GM15510 (cell line): ENCODE data around the gene IRF2BP1.

Source experiments
- POLR2A ChIP-seq: IDR thresholded peaks from 3 replicates; pipeline ENCODE4 v1.6.1; 2011; ENCODE audit warnings: borderline replicate concordance; ENCODE audit not compliant: insufficient read length; ENCODE audit errors: extremely low read depth

Gene IRF2BP1

GRCh38 chr19:45879055-45879454 lies 6.9 kb downstream of the IRF2BP1 start:
- no peak for TF ChIP-seq POLR2A

DNA sequence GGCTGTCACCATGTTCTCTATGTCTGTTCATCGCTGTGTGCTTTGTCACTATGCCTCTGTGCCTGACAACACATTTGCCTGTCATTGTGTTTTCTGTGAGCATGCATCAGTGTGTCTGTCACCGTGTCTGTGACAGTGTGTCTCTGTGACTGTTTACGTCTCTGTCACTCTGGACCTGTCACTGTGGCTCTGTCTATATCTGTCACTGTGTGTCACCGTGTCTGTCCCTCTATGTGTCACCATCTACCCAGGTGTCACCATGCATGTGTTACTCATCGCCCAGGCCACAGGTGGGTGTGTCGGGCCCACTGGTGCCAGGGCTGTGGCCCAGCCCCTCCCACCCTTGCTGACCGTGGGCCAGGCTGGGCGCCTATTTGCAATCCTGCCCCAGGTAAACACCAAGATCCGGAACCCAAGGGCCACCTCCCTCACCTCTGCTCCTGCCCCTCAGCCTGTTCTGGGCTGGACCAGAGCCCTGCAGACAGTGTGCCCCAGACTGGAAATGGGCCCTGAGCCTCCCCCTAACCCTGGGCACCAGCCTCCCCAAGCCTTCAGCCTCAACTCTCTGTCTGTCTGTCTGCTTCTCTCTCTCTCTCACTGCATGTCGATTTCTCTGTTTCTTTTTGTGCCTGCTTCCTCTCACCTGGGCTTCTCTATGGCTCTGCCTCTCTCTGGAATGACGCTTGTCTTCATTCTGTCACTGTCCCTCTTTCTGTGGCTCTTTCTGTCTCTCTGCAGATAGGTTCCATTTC lies 7.7 kb downstream of the IRF2BP1 start:
- no peak for TF ChIP-seq POLR2A

GRCh38 chr19:45876411-45877197 lies 9.3 kb downstream of the IRF2BP1 start:
- TF ChIP-seq POLR2A = no peak

DNA sequence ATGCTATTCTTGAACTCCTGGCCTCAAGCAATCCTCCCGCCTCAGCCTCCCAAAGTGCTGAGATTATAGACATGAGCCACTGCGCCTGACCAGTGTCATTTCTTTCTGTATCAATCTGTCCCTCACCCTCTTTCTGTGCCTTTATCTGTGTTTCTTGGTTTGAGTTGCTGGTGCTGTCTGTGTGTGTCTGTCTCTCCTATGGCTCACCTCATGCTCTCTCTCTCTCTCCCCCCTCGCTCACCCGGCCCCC lies 9.9 kb downstream of the IRF2BP1 start:
- TF ChIP-seq POLR2A = no peak

GRCh38 chr19:45874620-45874966 lies 11.3 kb downstream of the IRF2BP1 start:
- TF ChIP-seq POLR2A = no peak

DNA sequence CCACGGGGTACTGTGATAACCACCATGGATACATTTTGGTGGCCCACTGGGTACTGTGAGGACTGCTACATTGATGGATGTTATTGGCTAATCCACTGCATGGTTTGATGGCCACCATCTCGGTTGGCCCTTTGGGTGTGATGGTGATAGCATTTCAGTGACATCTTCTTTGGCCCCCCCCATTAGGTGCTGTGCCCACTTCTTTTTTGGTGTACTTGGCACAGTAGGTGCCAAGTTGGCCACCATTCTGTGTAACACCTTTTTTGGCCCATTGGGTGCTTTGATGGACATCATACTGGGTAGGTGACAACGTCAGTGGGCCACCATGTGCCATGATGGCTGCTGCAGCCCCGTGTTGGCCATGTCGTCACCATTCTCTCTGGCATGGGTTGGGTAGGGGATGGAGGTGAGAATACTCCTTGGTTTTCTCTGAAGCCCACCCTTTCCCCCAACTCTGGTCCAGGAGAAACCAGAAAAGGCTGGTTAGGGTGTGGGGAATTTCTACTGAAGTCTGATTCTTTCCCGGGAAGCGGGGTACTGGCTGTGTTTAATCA lies 12.6 kb downstream of the IRF2BP1 start:
- no peak for TF ChIP-seq POLR2A

DNA sequence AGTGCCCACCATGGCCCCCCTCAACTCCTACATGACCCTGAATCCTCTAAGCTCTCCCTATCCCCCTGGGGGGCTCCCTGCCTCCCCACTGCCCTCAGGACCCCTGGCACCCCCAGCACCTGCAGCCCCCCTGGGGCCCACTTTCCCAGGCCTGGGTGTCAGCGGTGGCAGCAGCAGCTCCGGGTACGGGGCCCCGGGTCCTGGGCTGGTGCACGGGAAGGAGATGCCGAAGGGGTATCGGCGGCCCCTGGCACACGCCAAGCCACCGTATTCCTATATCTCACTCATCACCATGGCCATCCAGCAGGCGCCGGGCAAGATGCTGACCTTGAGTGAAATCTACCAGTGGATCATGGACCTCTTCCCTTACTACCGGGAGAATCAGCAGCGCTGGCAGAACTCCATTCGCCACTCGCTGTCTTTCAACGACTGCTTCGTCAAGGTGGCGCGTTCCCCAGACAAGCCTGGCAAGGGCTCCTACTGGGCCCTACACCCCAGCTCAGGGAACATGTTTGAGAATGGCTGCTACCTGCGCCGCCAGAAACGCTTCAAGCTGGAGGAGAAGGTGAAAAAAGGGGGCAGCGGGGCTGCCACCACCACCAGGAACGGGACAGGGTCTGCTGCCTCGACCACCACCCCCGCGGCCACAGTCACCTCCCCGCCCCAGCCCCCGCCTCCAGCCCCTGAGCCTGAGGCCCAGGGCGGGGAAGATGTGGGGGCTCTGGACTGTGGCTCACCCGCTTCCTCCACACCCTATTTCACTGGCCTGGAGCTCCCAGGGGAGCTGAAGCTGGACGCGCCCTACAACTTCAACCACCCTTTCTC lies 13.6 kb downstream of the IRF2BP1 start:
- TF ChIP-seq POLR2A = no peak

DNA sequence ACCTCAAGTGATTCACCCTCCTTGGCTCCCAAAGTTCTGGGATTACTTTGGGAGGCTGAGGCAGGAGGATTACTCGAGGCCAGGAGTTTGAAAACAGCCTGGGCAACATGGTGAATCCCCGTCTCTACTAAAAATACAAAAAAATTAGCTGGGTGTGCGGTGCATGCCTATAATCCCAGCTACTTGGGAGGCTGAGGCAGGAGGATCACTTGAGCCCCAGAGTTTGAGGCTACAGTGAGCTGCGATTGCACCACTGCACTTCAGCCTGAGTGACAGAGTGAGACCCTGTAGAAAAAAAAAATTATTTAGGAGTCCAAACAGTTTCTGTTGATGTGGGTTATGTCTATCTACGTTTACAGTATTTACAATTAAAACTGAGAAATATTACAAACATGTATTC lies 15.1 kb downstream of the IRF2BP1 start:
- no peak for TF ChIP-seq POLR2A

DNA sequence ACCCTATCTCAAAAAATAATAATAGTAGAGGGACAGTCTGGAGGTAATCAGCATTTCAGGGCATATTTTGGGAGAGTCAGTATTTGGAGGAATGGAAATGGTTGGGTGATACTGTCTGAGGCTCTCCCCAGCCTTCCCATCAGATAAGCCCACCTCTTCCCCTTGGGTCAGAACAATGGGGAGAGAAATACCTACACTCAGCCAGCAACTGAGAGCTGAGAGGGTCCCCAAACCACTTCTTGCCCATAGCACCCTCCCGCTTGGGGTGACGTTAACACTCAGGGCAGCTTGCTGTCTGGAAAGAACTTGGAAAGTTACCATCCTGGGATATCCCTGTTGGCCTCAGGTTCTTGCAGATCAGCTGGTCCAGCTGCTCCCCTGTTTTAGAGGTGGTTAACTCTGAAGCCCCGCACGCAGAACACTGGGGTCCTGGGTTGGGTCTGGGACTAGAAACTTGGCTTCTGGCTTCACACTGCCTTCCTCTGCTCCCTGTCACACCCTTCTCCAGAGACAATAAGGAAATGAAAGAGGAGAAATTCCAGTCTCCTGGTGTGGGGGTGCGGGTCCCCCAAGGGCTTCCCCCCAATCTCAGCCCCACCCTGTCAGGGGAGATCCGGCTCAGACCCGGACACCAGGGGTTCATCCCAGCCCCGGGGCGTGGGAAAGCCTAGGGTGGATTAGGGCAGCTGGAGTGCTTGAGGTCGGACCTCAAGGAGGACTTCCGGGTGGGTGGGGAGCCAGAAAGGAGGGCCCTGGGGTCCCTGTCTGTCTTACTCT lies 19.4 kb downstream of the IRF2BP1 start:
- no peak for TF ChIP-seq POLR2A

DNA sequence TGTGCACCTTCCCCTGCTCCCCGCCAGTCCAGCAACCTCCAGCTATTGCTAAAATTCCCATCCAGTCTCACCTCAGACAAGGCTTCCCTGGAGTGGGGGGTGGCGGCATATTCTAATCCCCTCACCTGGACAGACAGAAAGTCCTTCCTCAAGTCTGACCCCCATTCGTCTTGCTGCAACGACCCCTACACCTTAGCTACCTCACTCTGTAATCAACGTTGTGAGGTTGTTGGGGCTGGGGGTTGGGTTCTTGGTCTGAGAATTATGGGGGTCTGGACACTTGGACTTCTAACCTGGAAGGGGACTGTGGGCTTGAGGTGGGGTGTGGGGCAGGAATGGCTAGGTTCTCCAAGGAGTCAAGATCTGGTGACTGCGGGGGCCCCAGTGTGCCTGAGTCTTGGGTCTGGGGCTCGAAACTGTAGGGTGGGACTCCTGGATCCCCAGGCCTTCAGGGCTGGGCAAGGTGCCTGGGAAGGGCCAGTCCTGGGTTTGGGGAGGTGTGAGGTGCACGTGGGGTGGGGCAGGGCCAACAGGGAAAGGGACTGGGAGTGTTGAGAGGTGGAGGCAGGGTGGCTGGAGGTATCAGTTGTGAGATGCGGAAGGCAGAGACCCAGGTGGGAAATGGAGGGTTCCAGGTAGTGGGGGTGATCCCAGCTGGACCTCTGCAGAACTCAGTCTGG lies 20.5 kb downstream of the IRF2BP1 start:
- TF ChIP-seq POLR2A = no peak

DNA sequence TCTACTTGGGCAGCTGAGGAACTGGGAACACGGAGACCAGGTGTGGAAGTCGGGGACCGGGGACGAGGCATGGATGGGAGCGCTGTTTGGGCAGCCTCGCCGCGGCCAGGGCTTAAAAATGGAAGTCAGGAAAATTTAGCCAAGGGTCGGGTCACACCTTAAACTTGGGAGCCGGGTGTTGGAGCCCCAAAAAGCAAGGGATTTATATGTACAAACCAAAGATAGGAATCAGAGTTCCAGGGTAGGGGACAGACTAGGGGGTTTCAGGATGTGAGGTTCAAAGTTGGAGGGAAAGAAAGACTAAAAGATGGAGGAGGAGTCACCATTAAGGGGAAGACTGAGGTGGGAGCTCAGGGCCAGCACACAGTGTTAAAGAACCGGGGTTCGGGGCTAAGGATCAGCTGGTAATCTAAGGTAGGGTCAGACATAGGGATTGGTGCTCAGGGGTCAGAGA lies 21.3 kb downstream of the IRF2BP1 start:
- no peak for TF ChIP-seq POLR2A

- no peak for TF ChIP-seq POLR2A
Observed at GRCh38 chr19:45863840-45864628, 21.9 kb downstream of the IRF2BP1 start, which contains the start of gene FOXA3. Gene FOXA3 (plus strand): TSS chr19:45864326. CDS start chr19:45864457, 131 bp downstream.

DNA sequence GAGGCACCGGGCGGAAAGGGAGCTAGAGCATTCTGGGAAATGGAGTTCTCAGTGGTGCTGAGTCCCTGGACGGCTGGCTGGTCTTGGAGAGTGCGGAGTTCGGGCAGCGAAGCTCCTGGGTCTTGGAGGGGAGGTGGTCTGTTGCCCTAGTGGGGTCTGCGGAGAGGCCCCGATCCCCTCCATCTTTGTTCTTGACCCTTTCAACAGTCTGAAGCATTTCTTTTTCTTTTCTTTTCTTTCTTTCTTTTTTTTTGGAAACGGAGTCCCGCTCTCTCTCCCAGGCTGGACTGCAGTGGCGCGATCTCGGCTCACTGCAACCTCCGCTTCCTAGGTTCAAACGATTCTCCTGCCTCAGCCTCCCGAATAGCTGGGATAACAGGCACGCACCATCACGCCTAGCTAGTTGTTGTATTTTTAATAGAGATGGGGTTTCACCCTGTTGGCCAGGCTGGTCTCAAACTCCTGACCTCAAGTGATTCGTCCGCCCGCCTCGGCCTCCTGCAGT lies 22.6 kb downstream of the IRF2BP1 start:
- no peak for TF ChIP-seq POLR2A
